SK-N-SH (cell line): ENCODE data around the gene ERC2. TPM values are rescaled to one million over a fixed set of nuclear protein-coding genes. Genes with fewer than 3 reads are reported as not detected.

ENCODE experiments used
- CTCF ChIA-PET: fragments of 300-600, 350-600 bp; formaldehyde crosslinking; extraction: SDS; loops from one replicate; lab custom pipeline; 2021; lab: Yijun Ruan, JAX
- POLR2A ChIA-PET: fragments of 350-600 bp; sonication (Branson Sonifier 250); formaldehyde crosslinking; extraction: SDS; loops from one replicate; lab custom pipeline; 2020; ENCODE audit warnings: antibody characterized with exemption, inconsistent platforms; lab: Yijun Ruan, JAX
- DNase-seq: peaks from one replicate; pipeline ENCODE4 v3.0.0; 2012
- H2AFZ ChIP-seq: fragments of 200-600 bp; sonication (generic); 2 replicates; pipeline ENCODE4 v1.8.1; 2016; ENCODE audit warnings: antibody characterized with exemption, mild to moderate bottlenecking, low read depth
- H3F3A ChIP-seq: fragments of 200-600 bp; sonication (generic); replicated peaks from 2 replicates; pipeline ENCODE3; 2016; ENCODE audit warnings: antibody characterized with exemption, mild to moderate bottlenecking; ENCODE audit not compliant: insufficient read depth
- H3K27ac ChIP-seq, 2 experiments: fragments of 200-500 bp in 1 of 2; fragments of 200-600 bp in 1 of 2; sonication (Bioruptor generic) in 1 of 2; sonication (generic), shearing (Covaris generic) in 1 of 2; 2 replicates each; pipeline versions ENCODE4 v1.5.1 to v1.6.1; 2014 to 2016; ENCODE audit warnings: low read depth in 2 of 2, inconsistent platforms in 1 of 2, low read length in 1 of 2, mild to moderate bottlenecking in 1 of 2, mixed read lengths in 1 of 2
- H3K27me3 ChIP-seq: fragments of 200-600 bp; sonication (generic), shearing (Covaris generic); 2 replicates; pipeline ENCODE4 v1.6.1; 2016; ENCODE audit warnings: mixed run types; ENCODE audit not compliant: insufficient read depth
- H3K36me3 ChIP-seq, 2 experiments: fragments of 200-500 bp in 1 of 2; fragments of 200-600 bp in 1 of 2; sonication (Bioruptor generic) in 1 of 2; sonication (generic) in 1 of 2; replicated peaks in 1 of 2; 2 replicates each; pipeline versions ENCODE3 to v1.5.1; 2014 to 2016; ENCODE audit warnings: low read length in 1 of 2, mild to moderate bottlenecking in 1 of 2; ENCODE audit not compliant: insufficient read depth in 2 of 2, control insufficient read depth in 1 of 2
- H3K4me1 ChIP-seq, 2 experiments: fragments of 200-500 bp in 1 of 2; fragments of 200-600 bp in 1 of 2; sonication (Bioruptor generic) in 1 of 2; sonication (generic), shearing (Covaris generic) in 1 of 2; 2 replicates each; pipeline versions ENCODE4 v1.5.1 to v1.6.1; 2014 to 2016; ENCODE audit warnings: low read depth in 1 of 2, low read length in 1 of 2, mixed run types in 1 of 2; ENCODE audit not compliant: insufficient read depth in 2 of 2, control insufficient read depth in 1 of 2
- H3K4me2 ChIP-seq: fragments of 200-600 bp; sonication (generic), shearing (Covaris generic); 2 replicates; pipeline ENCODE4 v1.6.1; 2017; ENCODE audit warnings: mixed run types
- H3K4me3 ChIP-seq, 2 experiments: fragments of 200-500 bp in 1 of 2; fragments of 200-600 bp in 1 of 2; sonication (Bioruptor generic) in 1 of 2; sonication (generic), shearing (Covaris generic) in 1 of 2; 2 replicates each; pipeline versions ENCODE4 v1.5.1 to v1.8.1; 2014 to 2016; ENCODE audit warnings: low read depth in 2 of 2, inconsistent platforms in 1 of 2, low read length in 1 of 2, mild to moderate bottlenecking in 1 of 2, mixed read lengths in 1 of 2, moderate library complexity in 1 of 2
- H3K79me2 ChIP-seq: fragments of 200-600 bp; sonication (generic); 2 replicates; pipeline ENCODE4 v1.8.1; 2017; ENCODE audit warnings: mild to moderate bottlenecking; ENCODE audit not compliant: insufficient read depth
- H3K9ac ChIP-seq: fragments of 200-600 bp; sonication (generic); 2 replicates; pipeline ENCODE4 v1.6.1; 2017; ENCODE audit warnings: mixed run types
- H3K9me2 ChIP-seq: fragments of 200-600 bp; sonication (generic); 2 replicates; pipeline ENCODE4 v1.6.1; 2017; ENCODE audit warnings: mixed run types
- H3K9me3 ChIP-seq: fragments of 200-600 bp; sonication (generic); 2 replicates; pipeline ENCODE4 v1.6.1; 2017; ENCODE audit warnings: mixed run types, mild to moderate bottlenecking, moderate library complexity
- H4K20me1 ChIP-seq: fragments of 200-600 bp; sonication (generic); 2 replicates; pipeline ENCODE4 v1.6.1; 2017; ENCODE audit warnings: mild to moderate bottlenecking, mixed run types; ENCODE audit not compliant: insufficient read depth
- CHD2 ChIP-seq: fragments of 150-350 bp; IDR thresholded peaks from 2 replicates; pipeline ENCODE4 v1.6.1; 2018; ENCODE audit warnings: low read length; ENCODE audit not compliant: partially characterized antibody
- ELF1 ChIP-seq: IDR thresholded peaks from 2 replicates; pipeline ENCODE4 v1.4.0; 2012
- EP300 ChIP-seq, 2 experiments: IDR thresholded peaks; 2 replicates each; pipeline versions ENCODE4 v1.4.0 to v1.6.1; 2012; ENCODE audit warnings: borderline replicate concordance in 1 of 2, low read depth in 1 of 2, low read length in 1 of 2
- FOSL2 ChIP-seq: IDR thresholded peaks from 2 replicates; pipeline ENCODE4 v1.4.0; 2012; ENCODE audit warnings: low read depth, mild to moderate bottlenecking, moderate library complexity, borderline replicate concordance
- FOXJ3 ChIP-seq: sonication (generic); formaldehyde crosslinking; IDR thresholded peaks from 2 replicates; pipeline ENCODE4 v1.5.1; 2020; ENCODE audit warnings: mild to moderate bottlenecking, missing genetic modification reagents
- FOXM1 ChIP-seq: IDR thresholded peaks from 2 replicates; pipeline ENCODE4 v1.4.0; 2012; ENCODE audit warnings: low read depth, mild to moderate bottlenecking
- GABPA ChIP-seq: IDR thresholded peaks from 2 replicates; pipeline ENCODE4 v1.4.0; 2012; ENCODE audit warnings: low read depth, mild to moderate bottlenecking
- GATA2 ChIP-seq: sonication (generic); formaldehyde crosslinking; IDR thresholded peaks from 2 replicates; pipeline ENCODE4 v1.5.0; 2020; ENCODE audit warnings: mild to moderate bottlenecking, missing genetic modification reagents
- JUND ChIP-seq: IDR thresholded peaks from 2 replicates; pipeline ENCODE4 v1.4.0; 2012
- MEF2A ChIP-seq: IDR thresholded peaks from 2 replicates; pipeline ENCODE4 v1.4.0; 2012; ENCODE audit warnings: low read depth, borderline replicate concordance
- MXI1 ChIP-seq: IDR thresholded peaks from 2 replicates; pipeline ENCODE4 v1.6.1; 2012; ENCODE audit warnings: mild to moderate bottlenecking, low read depth, low read length, improper control_type of control experiment
- NRF1 ChIP-seq: IDR thresholded peaks from 2 replicates; pipeline ENCODE4 v1.6.1; 2012; ENCODE audit warnings: low read depth, mild to moderate bottlenecking, low read length
- POLR2AphosphoS5 ChIP-seq: IDR thresholded peaks from 2 replicates; pipeline ENCODE4 v1.6.1; 2012; ENCODE audit warnings: low read depth, low read length
- RCOR1 ChIP-seq: fragments of 150-350 bp; IDR thresholded peaks from 2 replicates; pipeline ENCODE4 v1.6.1; 2017; ENCODE audit warnings: antibody characterized with exemption, low read length
- TCF12 ChIP-seq: IDR thresholded peaks from 2 replicates; pipeline ENCODE4 v1.4.0; 2012
- TEAD4 ChIP-seq: IDR thresholded peaks from 2 replicates; pipeline ENCODE4 v1.4.0; 2012; ENCODE audit warnings: mild to moderate bottlenecking, borderline replicate concordance; ENCODE audit not compliant: insufficient read depth
- WGBS: methylation state at CpG from one replicate; pipeline ENCODE4 v1.1.6; 2017; ENCODE audit warnings: low lambda C conversion rate; 5-methylcytosine and 5-hydroxymethylcytosine counted together
- polyA plus RNA-seq, 3 experiments: library from polyadenylated mRNA; depleted of rRNA; stranded (reverse); fragments of >200 nt; gene quantifications; 2 replicates each; pipeline ENCODE4 v1.2.3, GENCODE V29; 2012
- TF ChIP-seq, protein P1 (sequence below): IDR thresholded peaks from 2 replicates; pipeline ENCODE4 v1.4.0; 2012; ENCODE audit warnings: low read depth, borderline replicate concordance
- TF ChIP-seq, protein P2 (sequence below): IDR thresholded peaks from 2 replicates; pipeline ENCODE4 v1.4.0; 2012; ENCODE audit warnings: low read depth
- TF ChIP-seq, protein P3 (sequence below): IDR thresholded peaks from 2 replicates; pipeline ENCODE4 v1.6.1; 2012; ENCODE audit warnings: mild to moderate bottlenecking, low read depth, low read length, moderate library complexity
- TF ChIP-seq, protein P4 (sequence below): IDR thresholded peaks from 2 replicates; pipeline ENCODE4 v1.4.0; 2012; ENCODE audit warnings: low read depth, borderline replicate concordance

Gene ERC2
- polyA plus RNA-seq, 1 of the 3 experiments (the other 2 are of a cell fraction): 1.6 TPM

DNA sequence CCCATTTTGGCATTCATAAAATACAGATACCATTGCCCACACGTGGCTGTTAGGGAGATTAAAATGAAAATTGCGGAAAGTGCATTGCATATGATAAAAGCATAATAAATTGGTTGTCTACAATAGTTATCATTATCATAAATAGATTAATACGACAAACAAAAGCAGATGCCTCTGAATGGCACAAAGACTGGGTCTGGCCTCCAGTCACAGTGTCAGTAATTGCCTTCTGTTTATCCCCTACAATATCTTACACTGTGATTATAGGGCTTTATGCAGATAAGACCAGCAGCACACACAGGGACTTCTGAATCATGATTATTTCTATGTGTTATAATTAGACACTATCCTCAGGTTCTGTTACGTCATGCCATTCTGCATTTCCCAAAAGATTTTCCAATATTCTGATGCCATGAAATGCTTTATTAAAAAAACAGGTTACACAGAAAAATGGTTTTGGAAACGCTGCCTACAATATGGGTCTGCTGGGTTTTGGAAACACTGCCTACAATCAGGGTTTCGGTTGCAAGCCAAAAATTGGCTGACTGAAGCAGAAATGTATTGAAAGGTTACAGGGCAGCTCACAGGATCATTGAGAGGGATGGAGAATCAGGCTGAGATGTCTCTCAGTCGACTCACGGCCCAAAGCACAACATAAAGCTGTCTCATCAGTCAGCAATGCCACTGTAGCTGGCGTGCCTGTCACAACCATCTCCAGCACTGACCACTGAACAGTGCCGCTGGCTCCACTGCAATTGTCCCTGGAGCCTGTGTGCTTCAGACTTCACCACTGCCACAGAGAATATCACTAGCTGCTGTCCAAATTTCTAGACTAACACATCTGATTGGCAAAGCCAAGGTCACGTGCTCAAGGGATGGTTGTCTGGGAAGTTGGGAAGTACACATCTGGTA lies 248.1 kb downstream of the ERC2 start:
- peak; percentile 65 for DNase-seq
- ChIA-PET POLR2A (no interaction called here), CTCF (interaction anchor here (1.0 kb wide), 1 partner anchor 31 kb away, joined by 3 read pairs; no protein-coding TSS in a partner anchor)
- TF ChIP-seq TEAD4: peak; percentile 13; the same call in 1 of the 2 replicates
- TF ChIP-seq TCF12: peak; percentile 31
- TF ChIP-seq MXI1: peak; percentile 70; the same call in 1 of the 2 replicates
- TF ChIP-seq EP300 (IDR thresholded peaks at IDR 0.05; ENCODE audit: borderline replicate concordance in 1 of 2, low read depth in 1 of 2, low read length in 1 of 2): peak in 1 of 2 experiments; percentile 97; a peak in 2 of 4 replicates
- TF ChIP-seq CHD2: peak; percentile 80
- TF ChIP-seq NRF1: no peak
- no peak for TF ChIP-seq ELF1
- TF ChIP-seq FOXJ3 (CRISPR knock-in tag): peak; percentile 84; the same call in 1 of the 2 replicates
- TF ChIP-seq, protein P1, sequence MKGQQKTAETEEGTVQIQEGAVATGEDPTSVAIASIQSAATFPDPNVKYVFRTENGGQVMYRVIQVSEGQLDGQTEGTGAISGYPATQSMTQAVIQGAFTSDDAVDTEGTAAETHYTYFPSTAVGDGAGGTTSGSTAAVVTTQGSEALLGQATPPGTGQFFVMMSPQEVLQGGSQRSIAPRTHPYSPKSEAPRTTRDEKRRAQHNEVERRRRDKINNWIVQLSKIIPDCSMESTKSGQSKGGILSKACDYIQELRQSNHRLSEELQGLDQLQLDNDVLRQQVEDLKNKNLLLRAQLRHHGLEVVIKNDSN: peak; percentile 48; the same call in 1 of the 2 replicates
- TF ChIP-seq GATA2 (CRISPR knock-in tag): peak; percentile 95
- 0 out of 2 replicates have a peak, but pooled peaks have one; percentile 31 for TF ChIP-seq POLR2AphosphoS5
- TF ChIP-seq FOXM1: no peak
- peak; percentile 99 for TF ChIP-seq RCOR1
- Histone ChIP-seq H3K4me1 (peaks cover 0 to 13% of the 10 kb centered on the region in 2 experiments; a peak in 2 of 4 replicates), H3K9ac (no peak overlapping the region), H3K27ac (no peak overlapping the region), H3K79me2 (no peaks in the 10 kb centered on the region), H3K9me3 (no peaks in the 10 kb centered on the region), H3K27me3 (no peaks in the 10 kb centered on the region), H3F3A (no peaks in the 10 kb centered on the region), H3K9me2 (no peaks in the 10 kb centered on the region), H3K4me3 (no peak overlapping the region), H3K36me3 (no peaks in the 10 kb centered on the region), H4K20me1 (no peaks in the 10 kb centered on the region), H2AFZ (no peak overlapping the region), H3K4me2 (no peak overlapping the region)
- WGBS: 22% methylated on average over 10 of the region's 11 CpGs

DNA sequence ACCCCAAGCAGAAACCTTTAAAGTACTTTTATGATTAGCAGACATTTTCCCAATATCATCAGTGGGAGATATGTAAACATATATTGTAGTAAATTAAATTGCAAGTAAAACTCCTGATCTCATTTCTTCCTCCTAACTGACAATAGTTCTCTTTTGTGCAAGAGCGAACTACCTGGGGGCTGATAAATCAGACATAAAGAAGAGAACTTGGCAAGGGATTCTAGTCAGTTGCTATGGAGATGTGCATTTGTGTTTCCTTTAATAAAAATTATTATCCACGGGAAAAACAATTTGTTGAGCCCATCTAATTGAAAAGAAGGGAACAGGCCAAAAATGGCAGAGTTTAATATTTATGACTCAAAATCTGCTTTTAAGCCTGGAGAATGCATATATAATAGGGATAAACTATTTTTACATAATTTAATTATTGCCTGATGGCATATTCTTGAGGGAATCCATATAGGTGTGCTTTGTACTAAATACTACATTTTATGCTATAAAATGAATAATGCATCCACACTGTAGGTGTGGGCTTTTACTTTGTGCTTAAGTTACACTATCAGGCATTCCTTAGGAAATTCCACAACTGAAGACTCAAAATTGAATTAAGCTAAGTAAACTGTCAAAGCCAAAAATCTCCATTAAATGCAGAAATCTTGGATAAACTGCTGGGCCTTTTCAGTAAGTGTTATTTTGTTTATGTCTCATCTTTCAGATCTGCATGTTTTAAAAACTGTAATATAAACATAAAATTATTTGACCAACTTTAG lies 258.1 kb downstream of the ERC2 start:
- Histone ChIP-seq H4K20me1 (no peaks in the 10 kb centered on the region), H3K4me2 (no peak overlapping the region), H2AFZ (no peak overlapping the region), H3K27me3 (no peaks in the 10 kb centered on the region), H3F3A (no peaks in the 10 kb centered on the region), H3K9me2 (no peaks in the 10 kb centered on the region), H3K36me3 (no peaks in the 10 kb centered on the region), H3K9ac (no peak overlapping the region), H3K4me1 (no peaks in the 10 kb centered on the region; a peak in 1 of 4 replicates), H3K79me2 (no peaks in the 10 kb centered on the region), H3K4me3 (no peak overlapping the region), H3K27ac (no peak overlapping the region), H3K9me3 (no peaks in the 10 kb centered on the region)
- POLR2A ChIA-PET: no interaction called here
- DNase-seq: no peak
- 45% methylated on average over 2 of the region's 2 CpGs for WGBS
- CTCF ChIA-PET: no interaction called here
- TF ChIP-seq JUND (no peak), FOSL2 (no peak), GABPA (no peak), MEF2A (no peak), NRF1 (no peak), CHD2 (no peak)
- TF ChIP-seq, protein P2, sequence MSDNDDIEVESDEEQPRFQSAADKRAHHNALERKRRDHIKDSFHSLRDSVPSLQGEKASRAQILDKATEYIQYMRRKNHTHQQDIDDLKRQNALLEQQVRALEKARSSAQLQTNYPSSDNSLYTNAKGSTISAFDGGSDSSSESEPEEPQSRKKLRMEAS: no peak
- TF ChIP-seq, protein P3, sequence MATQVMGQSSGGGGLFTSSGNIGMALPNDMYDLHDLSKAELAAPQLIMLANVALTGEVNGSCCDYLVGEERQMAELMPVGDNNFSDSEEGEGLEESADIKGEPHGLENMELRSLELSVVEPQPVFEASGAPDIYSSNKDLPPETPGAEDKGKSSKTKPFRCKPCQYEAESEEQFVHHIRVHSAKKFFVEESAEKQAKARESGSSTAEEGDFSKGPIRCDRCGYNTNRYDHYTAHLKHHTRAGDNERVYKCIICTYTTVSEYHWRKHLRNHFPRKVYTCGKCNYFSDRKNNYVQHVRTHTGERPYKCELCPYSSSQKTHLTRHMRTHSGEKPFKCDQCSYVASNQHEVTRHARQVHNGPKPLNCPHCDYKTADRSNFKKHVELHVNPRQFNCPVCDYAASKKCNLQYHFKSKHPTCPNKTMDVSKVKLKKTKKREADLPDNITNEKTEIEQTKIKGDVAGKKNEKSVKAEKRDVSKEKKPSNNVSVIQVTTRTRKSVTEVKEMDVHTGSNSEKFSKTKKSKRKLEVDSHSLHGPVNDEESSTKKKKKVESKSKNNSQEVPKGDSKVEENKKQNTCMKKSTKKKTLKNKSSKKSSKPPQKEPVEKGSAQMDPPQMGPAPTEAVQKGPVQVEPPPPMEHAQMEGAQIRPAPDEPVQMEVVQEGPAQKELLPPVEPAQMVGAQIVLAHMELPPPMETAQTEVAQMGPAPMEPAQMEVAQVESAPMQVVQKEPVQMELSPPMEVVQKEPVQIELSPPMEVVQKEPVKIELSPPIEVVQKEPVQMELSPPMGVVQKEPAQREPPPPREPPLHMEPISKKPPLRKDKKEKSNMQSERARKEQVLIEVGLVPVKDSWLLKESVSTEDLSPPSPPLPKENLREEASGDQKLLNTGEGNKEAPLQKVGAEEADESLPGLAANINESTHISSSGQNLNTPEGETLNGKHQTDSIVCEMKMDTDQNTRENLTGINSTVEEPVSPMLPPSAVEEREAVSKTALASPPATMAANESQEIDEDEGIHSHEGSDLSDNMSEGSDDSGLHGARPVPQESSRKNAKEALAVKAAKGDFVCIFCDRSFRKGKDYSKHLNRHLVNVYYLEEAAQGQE: no peak
- TF ChIP-seq, protein P4, sequence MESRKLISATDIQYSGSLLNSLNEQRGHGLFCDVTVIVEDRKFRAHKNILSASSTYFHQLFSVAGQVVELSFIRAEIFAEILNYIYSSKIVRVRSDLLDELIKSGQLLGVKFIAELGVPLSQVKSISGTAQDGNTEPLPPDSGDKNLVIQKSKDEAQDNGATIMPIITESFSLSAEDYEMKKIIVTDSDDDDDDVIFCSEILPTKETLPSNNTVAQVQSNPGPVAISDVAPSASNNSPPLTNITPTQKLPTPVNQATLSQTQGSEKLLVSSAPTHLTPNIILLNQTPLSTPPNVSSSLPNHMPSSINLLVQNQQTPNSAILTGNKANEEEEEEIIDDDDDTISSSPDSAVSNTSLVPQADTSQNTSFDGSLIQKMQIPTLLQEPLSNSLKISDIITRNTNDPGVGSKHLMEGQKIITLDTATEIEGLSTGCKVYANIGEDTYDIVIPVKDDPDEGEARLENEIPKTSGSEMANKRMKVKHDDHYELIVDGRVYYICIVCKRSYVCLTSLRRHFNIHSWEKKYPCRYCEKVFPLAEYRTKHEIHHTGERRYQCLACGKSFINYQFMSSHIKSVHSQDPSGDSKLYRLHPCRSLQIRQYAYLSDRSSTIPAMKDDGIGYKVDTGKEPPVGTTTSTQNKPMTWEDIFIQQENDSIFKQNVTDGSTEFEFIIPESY: no peak
